Trophoblast cell (in vitro differentiated cells and primary cell): Measurements from ENCODE around the gene CD96.
A peak's percentile ranks its signal among the peaks of the same experiment; 100 is the strongest.

Experiments
- DNase-seq, 2 donors: peaks; one replicate each; pipeline ENCODE4 v3.0.0-alpha.2; 2016
- H2AFZ ChIP-seq: 2 replicates; pipeline ENCODE4 v1.6.1; 2013; ENCODE audit warnings: low read length, moderate library complexity, mild to moderate bottlenecking; ENCODE audit not compliant: insufficient read depth, poor library complexity
- H2AK5ac ChIP-seq: 2 replicates; pipeline ENCODE4 v1.6.1; 2013; ENCODE audit warnings: mild to moderate bottlenecking, low read length
- H2BK120ac ChIP-seq: 2 replicates; pipeline ENCODE4 v1.6.1; 2013; ENCODE audit warnings: low read length, mild to moderate bottlenecking, moderate library complexity; ENCODE audit not compliant: insufficient read depth, poor library complexity
- H2BK12ac ChIP-seq: 2 replicates; pipeline ENCODE4 v1.6.1; 2013; ENCODE audit warnings: mild to moderate bottlenecking, low read length, moderate library complexity
- H2BK5ac ChIP-seq: 2 replicates; pipeline ENCODE4 v1.6.1; 2013; ENCODE audit warnings: low read length, low read depth, moderate library complexity, mild to moderate bottlenecking; ENCODE audit not compliant: poor library complexity
- H3K14ac ChIP-seq: 2 replicates; pipeline ENCODE4 v1.6.1; 2013; ENCODE audit warnings: mild to moderate bottlenecking, low read length
- H3K18ac ChIP-seq: 2 replicates; pipeline ENCODE4 v1.6.1; 2013; ENCODE audit warnings: mild to moderate bottlenecking, low read length
- H3K23ac ChIP-seq: 2 replicates; pipeline ENCODE4 v1.6.1; 2013; ENCODE audit warnings: low read length
- H3K27ac ChIP-seq: 2 replicates; pipeline ENCODE4 v1.5.1; 2013; ENCODE audit warnings: low read depth, mild to moderate bottlenecking, inconsistent platforms, low read length, moderate library complexity
- H3K27me3 ChIP-seq: 2 replicates; pipeline ENCODE4 v1.6.1; 2013; ENCODE audit warnings: inconsistent platforms, mild to moderate bottlenecking, low read length, moderate library complexity; ENCODE audit not compliant: insufficient read depth
- H3K36me3 ChIP-seq, 2 experiments: 1 replicate in 1 of 2; 2 replicates in 1 of 2; pipeline ENCODE4 v1.6.1; 2013; ENCODE audit warnings: low read length in 2 of 2, mild to moderate bottlenecking in 2 of 2, moderate library complexity in 1 of 2; ENCODE audit not compliant: insufficient read depth in 2 of 2, control insufficient read depth in 1 of 2
- H3K4ac ChIP-seq: 2 replicates; pipeline ENCODE4 v1.6.1; 2013; ENCODE audit warnings: low read depth, mild to moderate bottlenecking, low read length, moderate library complexity
- H3K4me1 ChIP-seq, 2 experiments: 1 replicate in 1 of 2; 2 replicates in 1 of 2; pipeline ENCODE4 v1.6.1; 2013; ENCODE audit warnings: low read length in 2 of 2, mild to moderate bottlenecking in 2 of 2, moderate library complexity in 1 of 2; ENCODE audit not compliant: insufficient read depth in 2 of 2, control insufficient read depth in 1 of 2
- H3K4me2 ChIP-seq: 2 replicates; pipeline ENCODE4 v1.6.1; 2013; ENCODE audit warnings: inconsistent platforms, mild to moderate bottlenecking, low read length, moderate library complexity
- H3K4me3 ChIP-seq: 2 replicates; pipeline ENCODE4 v1.5.1; 2013; ENCODE audit warnings: mild to moderate bottlenecking, low read depth, low read length, inconsistent platforms
- H3K79me1 ChIP-seq: one replicate; pipeline ENCODE4 v1.6.1; 2013; ENCODE audit warnings: low read length
- H3K79me2 ChIP-seq: 2 replicates; pipeline ENCODE4 v1.6.1; 2013; ENCODE audit warnings: low read length, mild to moderate bottlenecking; ENCODE audit not compliant: control insufficient read depth, insufficient read depth, poor library complexity
- H3K9ac ChIP-seq: 2 replicates; pipeline ENCODE4 v1.6.1; 2013; ENCODE audit warnings: mild to moderate bottlenecking, low read length
- H3K9me3 ChIP-seq: 2 replicates; pipeline ENCODE4 v1.6.1; 2013; ENCODE audit warnings: low read depth, mild to moderate bottlenecking, control low read depth, inconsistent platforms, low read length; ENCODE audit not compliant: insufficient read depth
- H4K12ac ChIP-seq: 2 replicates; pipeline ENCODE4 v1.6.1; 2013; ENCODE audit warnings: low read depth, mild to moderate bottlenecking, low read length, moderate library complexity
- H4K8ac ChIP-seq: 2 replicates; pipeline ENCODE4 v1.6.1; 2013; ENCODE audit warnings: low read depth, mild to moderate bottlenecking, low read length, moderate library complexity
- H4K91ac ChIP-seq: one replicate; pipeline ENCODE4 v1.6.1; 2013; ENCODE audit warnings: low read depth, mild to moderate bottlenecking, low read length, moderate library complexity
- WGBS: extraction: QIAGEN DNeasy Blood & Tissue Kit; methylation state at CpG from one replicate; pipeline ENCODE4 v1.1.7; 2013; ENCODE audit warnings: missing lambda C conversion rate; ENCODE audit not compliant: insufficient read length, insufficient coverage; ENCODE audit errors: extremely low coverage; 5-methylcytosine and 5-hydroxymethylcytosine counted together

CD96 gene

GRCh38 chr3:111610612-111611054, 68.6 kb downstream of the CD96 start:
- Histone ChIP-seq H2BK120ac (no peak overlapping the region), H3K79me2 (no peaks in the 10 kb centered on the region), H3K23ac (no peak overlapping the region), H2BK5ac (no peak overlapping the region), H2AFZ (no peak overlapping the region), H3K9ac (no peak overlapping the region), H4K12ac (no peak overlapping the region), H4K91ac (no peak overlapping the region), H3K18ac (no peak overlapping the region), H3K4me1 (no peaks in the 10 kb centered on the region), H3K27me3 (no peaks in the 10 kb centered on the region), H4K8ac (no peak overlapping the region), H2BK12ac (no peak overlapping the region), H3K9me3 (no peaks in the 10 kb centered on the region), H3K4ac (no peak overlapping the region), H3K36me3 (no peaks in the 10 kb centered on the region), H3K79me1 (no peaks in the 10 kb centered on the region), H3K14ac (no peak overlapping the region), H2AK5ac (no peak overlapping the region), H3K4me3 (no peak overlapping the region), H3K4me2 (no peak overlapping the region), H3K27ac (no peak overlapping the region)
- DNase-seq = no peak
- no CpG with 5 or more reads among the region's 8 CpGs for whole genome bisulfite sequencing

- no peak overlapping the region for H4K8ac ChIP-seq
- H4K12ac ChIP-seq = no peak overlapping the region
- no peaks in the 10 kb centered on the region for H3K36me3 ChIP-seq
- DNase-seq = no peak
- no peak overlapping the region for H2AK5ac ChIP-seq
- no peak overlapping the region for H3K27ac ChIP-seq
- H3K4ac ChIP-seq = no peak overlapping the region
- H3K23ac ChIP-seq = no peak overlapping the region
- H3K79me1 ChIP-seq = no peaks in the 10 kb centered on the region
- no peak overlapping the region for H3K14ac ChIP-seq
- no peak overlapping the region for H3K9ac ChIP-seq
- no peak overlapping the region for H2AFZ ChIP-seq
- H2BK12ac ChIP-seq = no peak overlapping the region
- H3K18ac ChIP-seq = no peak overlapping the region
- no peak overlapping the region for H4K91ac ChIP-seq
- H3K4me1 ChIP-seq = no peaks in the 10 kb centered on the region
- H3K4me2 ChIP-seq = no peak overlapping the region
- H3K79me2 ChIP-seq = no peaks in the 10 kb centered on the region
- H2BK120ac ChIP-seq = no peak overlapping the region
- no peak overlapping the region for H2BK5ac ChIP-seq
- no CpG with 5 or more reads among the region's 1 CpG for WGBS
- H3K4me3 ChIP-seq = no peak overlapping the region
- H3K27me3 ChIP-seq = no peaks in the 10 kb centered on the region
- peaks cover 9% of the 10 kb centered on the region for H3K9me3 ChIP-seq
Measured at GRCh38 chr3:111613294-111613693, 71.3 kb downstream of the CD96 start.

DNA sequence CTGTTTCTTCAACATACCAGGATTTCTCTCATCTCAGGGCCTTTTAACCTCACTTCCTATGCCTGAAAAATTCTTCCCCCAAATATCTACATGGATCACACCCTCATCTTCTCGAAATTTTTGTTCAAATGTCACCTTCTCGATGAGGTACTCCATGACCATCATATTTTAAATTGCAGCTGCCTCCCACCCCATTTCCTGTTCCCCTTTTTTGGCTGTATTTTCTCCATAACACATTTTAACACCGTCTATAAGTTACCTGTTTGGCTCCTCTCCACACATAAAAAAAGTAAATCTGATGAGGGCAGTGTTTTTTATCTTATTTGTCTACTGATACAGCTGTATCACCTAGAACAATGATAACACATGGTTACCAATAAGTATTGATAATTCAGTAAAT, 73.9 kb downstream of the CD96 start:
- H4K8ac ChIP-seq = no peak overlapping the region
- no peak overlapping the region for H2AK5ac ChIP-seq
- no CpG with 5 or more reads among the region's 3 CpGs for WGBS
- no peaks in the 10 kb centered on the region for H3K4me1 ChIP-seq
- no peak overlapping the region for H4K12ac ChIP-seq
- H3K4me3 ChIP-seq = no peak overlapping the region
- no peak overlapping the region for H3K18ac ChIP-seq
- no peak overlapping the region for H3K4me2 ChIP-seq
- no peak overlapping the region for H2AFZ ChIP-seq
- peaks cover 9% of the 10 kb centered on the region for H3K9me3 ChIP-seq
- H3K4ac ChIP-seq = no peak overlapping the region
- no peaks in the 10 kb centered on the region for H3K79me2 ChIP-seq
- H3K27me3 ChIP-seq = no peaks in the 10 kb centered on the region
- H2BK5ac ChIP-seq = no peak overlapping the region
- H3K27ac ChIP-seq = no peak overlapping the region
- no peak for DNase-seq
- H3K9ac ChIP-seq = no peak overlapping the region
- H4K91ac ChIP-seq = no peak overlapping the region
- no peak overlapping the region for H2BK120ac ChIP-seq
- H3K23ac ChIP-seq = no peak overlapping the region
- no peak overlapping the region for H3K14ac ChIP-seq
- H2BK12ac ChIP-seq = no peak overlapping the region
- no peaks in the 10 kb centered on the region for H3K79me1 ChIP-seq
- no peaks in the 10 kb centered on the region for H3K36me3 ChIP-seq

- Histone ChIP-seq H3K27me3 (no peaks in the 10 kb centered on the region), H3K9me3 (peaks cover 9% of the 10 kb centered on the region), H3K4me1 (no peaks in the 10 kb centered on the region), H3K14ac (no peak overlapping the region), H3K23ac (no peak overlapping the region), H3K79me1 (no peaks in the 10 kb centered on the region), H3K36me3 (no peaks in the 10 kb centered on the region), H2AFZ (no peak overlapping the region), H2BK12ac (no peak overlapping the region), H3K4ac (no peak overlapping the region), H2AK5ac (no peak overlapping the region), H2BK5ac (no peak overlapping the region), H4K12ac (no peak overlapping the region), H3K9ac (no peak overlapping the region), H3K4me3 (no peak overlapping the region), H3K79me2 (no peaks in the 10 kb centered on the region), H2BK120ac (no peak overlapping the region), H3K4me2 (no peak overlapping the region), H4K91ac (no peak overlapping the region), H3K18ac (no peak overlapping the region), H3K27ac (no peak overlapping the region), H4K8ac (no peak overlapping the region)
- no CpG with 5 or more reads among the region's 6 CpGs for WGBS
- peak in 1 of 2 donors; percentile 19 for DNase-seq
Measured at GRCh38 chr3:111616417-111617105, 74.6 kb downstream of the CD96 start.
